Measurements from ENCODE around the gene ESPL1. TPM values are rescaled to one million over a fixed set of nuclear protein-coding genes. Genes with fewer than 3 reads are reported as not detected.

ESPL1 gene
- total and polyA plus RNA-seq, 2 of the 13 experiments (the other 11 are each of a cell fraction or from before 2014, with no cell fraction given) = 5.8 to 11.5 TPM

DNA sequence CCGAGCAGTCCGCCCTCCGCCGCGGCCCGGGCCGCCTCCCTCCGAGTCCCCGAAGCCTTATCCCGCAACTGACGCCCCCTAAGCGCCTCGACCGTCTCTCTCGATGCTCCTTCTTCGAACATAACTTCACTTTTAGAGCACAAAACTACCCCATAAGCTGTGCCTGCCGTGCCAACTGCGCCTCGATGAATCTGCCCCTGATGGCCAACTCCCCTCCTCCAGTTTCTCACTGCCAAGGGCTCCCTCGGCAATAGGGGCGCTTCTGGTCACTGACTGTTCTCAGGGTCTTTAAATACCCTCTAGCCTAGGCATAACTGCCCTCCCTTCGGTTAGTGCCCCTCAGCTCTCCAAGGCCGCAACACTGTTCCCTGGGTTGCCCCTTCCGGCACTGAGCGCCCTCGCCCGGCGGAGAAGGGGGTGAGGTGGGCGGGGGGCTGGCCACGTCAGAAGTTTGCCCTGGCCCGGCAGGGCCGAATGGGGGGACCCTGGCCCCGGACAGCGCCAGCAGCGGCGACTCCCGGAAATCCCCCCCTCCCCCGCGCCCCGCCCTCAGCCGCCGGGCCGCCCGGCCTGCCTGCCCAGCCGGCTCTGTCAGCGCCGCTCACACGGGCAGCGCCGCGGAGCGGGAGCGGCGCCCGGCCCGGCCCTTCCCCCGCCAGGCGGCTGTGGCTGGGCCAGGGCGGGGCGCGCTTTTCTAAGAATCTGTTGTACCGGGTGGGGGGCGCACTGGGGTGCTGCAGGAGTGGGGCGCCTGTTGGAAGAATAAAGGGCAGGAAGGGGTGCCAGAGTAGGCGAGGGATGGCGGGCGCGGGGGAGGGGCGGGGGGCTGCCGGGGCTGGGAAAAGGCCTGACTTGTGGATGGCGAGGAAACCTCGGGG is 46.7 kb upstream of the ESPL1 start (continued):
- TF ChIP-seq, protein P1, sequence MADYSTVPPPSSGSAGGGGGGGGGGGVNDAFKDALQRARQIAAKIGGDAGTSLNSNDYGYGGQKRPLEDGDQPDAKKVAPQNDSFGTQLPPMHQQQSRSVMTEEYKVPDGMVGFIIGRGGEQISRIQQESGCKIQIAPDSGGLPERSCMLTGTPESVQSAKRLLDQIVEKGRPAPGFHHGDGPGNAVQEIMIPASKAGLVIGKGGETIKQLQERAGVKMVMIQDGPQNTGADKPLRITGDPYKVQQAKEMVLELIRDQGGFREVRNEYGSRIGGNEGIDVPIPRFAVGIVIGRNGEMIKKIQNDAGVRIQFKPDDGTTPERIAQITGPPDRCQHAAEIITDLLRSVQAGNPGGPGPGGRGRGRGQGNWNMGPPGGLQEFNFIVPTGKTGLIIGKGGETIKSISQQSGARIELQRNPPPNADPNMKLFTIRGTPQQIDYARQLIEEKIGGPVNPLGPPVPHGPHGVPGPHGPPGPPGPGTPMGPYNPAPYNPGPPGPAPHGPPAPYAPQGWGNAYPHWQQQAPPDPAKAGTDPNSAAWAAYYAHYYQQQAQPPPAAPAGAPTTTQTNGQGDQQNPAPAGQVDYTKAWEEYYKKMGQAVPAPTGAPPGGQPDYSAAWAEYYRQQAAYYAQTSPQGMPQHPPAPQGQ (CRISPR knock-in tag; IDR thresholded peaks at IDR 0.05; ENCODE audit: borderline replicate concordance) = no peak
- TF ChIP-seq GATAD2A (CRISPR knock-in tag; IDR thresholded peaks at IDR 0.05) (peak; percentile 51), KDM6A (CRISPR knock-in tag; IDR thresholded peaks at IDR 0.05; ENCODE audit: low read depth) (no peak), SOX5 (CRISPR knock-in tag; IDR thresholded peaks at IDR 0.05; ENCODE audit: borderline replicate concordance) (no peak), POLR2G (IDR thresholded peaks at IDR 0.05; ENCODE audit: low read depth, low read length) (peak; percentile 70), ZNF383 (CRISPR knock-in tag; IDR thresholded peaks at IDR 0.05; ENCODE audit: borderline replicate concordance) (no peak), SOX6 (IDR thresholded peaks at IDR 0.05) (no peak), SOX6 (CRISPR knock-in tag; IDR thresholded peaks at IDR 0.05) (peak; percentile 34), ZNF619 (CRISPR knock-in tag; IDR thresholded peaks at IDR 0.05) (no peak; the same call in 1 of the 2 replicates), MYC (CRISPR knock-in tag; IDR thresholded peaks at IDR 0.05; ENCODE audit: borderline replicate concordance) (peak; percentile 11; the same call in 1 of the 2 replicates), RNF2 (conservative IDR thresholded peaks at IDR 0.05; ENCODE audit: low read depth) (no peak; the same call in 1 of the 2 replicates), YY1 (IDR thresholded peaks at IDR 0.05; ENCODE audit: insufficient read depth, insufficient replicate concordance, low read depth, low read length) (peak; percentile 55), ZNF333 (CRISPR knock-in tag; IDR thresholded peaks at IDR 0.05; ENCODE audit: borderline replicate concordance) (no peak), ZFAT (CRISPR knock-in tag; conservative IDR thresholded peaks at IDR 0.05) (no peak), ZNF883 (CRISPR knock-in tag; IDR thresholded peaks at IDR 0.05; ENCODE audit: not compliant biosample characterization) (no peak), HMG20B (CRISPR knock-in tag; conservative IDR thresholded peaks at IDR 0.05) (no peak), ZNF143 (CRISPR knock-in tag; IDR thresholded peaks at IDR 0.05) (0 out of 2 replicates have a peak, but pooled peaks have one; percentile 6), ONECUT2 (CRISPR knock-in tag; IDR thresholded peaks at IDR 0.05) (no peak)
- TF ChIP-seq, protein P2, sequence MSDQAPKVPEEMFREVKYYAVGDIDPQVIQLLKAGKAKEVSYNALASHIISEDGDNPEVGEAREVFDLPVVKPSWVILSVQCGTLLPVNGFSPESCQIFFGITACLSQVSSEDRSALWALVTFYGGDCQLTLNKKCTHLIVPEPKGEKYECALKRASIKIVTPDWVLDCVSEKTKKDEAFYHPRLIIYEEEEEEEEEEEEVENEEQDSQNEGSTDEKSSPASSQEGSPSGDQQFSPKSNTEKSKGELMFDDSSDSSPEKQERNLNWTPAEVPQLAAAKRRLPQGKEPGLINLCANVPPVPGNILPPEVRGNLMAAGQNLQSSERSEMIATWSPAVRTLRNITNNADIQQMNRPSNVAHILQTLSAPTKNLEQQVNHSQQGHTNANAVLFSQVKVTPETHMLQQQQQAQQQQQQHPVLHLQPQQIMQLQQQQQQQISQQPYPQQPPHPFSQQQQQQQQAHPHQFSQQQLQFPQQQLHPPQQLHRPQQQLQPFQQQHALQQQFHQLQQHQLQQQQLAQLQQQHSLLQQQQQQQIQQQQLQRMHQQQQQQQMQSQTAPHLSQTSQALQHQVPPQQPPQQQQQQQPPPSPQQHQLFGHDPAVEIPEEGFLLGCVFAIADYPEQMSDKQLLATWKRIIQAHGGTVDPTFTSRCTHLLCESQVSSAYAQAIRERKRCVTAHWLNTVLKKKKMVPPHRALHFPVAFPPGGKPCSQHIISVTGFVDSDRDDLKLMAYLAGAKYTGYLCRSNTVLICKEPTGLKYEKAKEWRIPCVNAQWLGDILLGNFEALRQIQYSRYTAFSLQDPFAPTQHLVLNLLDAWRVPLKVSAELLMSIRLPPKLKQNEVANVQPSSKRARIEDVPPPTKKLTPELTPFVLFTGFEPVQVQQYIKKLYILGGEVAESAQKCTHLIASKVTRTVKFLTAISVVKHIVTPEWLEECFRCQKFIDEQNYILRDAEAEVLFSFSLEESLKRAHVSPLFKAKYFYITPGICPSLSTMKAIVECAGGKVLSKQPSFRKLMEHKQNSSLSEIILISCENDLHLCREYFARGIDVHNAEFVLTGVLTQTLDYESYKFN (CRISPR knock-in tag; conservative IDR thresholded peaks at IDR 0.05) = peak; percentile 40
- TF ChIP-seq, protein P3, sequence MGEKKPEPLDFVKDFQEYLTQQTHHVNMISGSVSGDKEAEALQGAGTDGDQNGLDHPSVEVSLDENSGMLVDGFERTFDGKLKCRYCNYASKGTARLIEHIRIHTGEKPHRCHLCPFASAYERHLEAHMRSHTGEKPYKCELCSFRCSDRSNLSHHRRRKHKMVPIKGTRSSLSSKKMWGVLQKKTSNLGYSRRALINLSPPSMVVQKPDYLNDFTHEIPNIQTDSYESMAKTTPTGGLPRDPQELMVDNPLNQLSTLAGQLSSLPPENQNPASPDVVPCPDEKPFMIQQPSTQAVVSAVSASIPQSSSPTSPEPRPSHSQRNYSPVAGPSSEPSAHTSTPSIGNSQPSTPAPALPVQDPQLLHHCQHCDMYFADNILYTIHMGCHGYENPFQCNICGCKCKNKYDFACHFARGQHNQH (CRISPR knock-in tag; IDR thresholded peaks at IDR 0.05) = 0 out of 2 replicates have a peak, but pooled peaks have one; percentile 6
- TF ChIP-seq, protein P4, sequence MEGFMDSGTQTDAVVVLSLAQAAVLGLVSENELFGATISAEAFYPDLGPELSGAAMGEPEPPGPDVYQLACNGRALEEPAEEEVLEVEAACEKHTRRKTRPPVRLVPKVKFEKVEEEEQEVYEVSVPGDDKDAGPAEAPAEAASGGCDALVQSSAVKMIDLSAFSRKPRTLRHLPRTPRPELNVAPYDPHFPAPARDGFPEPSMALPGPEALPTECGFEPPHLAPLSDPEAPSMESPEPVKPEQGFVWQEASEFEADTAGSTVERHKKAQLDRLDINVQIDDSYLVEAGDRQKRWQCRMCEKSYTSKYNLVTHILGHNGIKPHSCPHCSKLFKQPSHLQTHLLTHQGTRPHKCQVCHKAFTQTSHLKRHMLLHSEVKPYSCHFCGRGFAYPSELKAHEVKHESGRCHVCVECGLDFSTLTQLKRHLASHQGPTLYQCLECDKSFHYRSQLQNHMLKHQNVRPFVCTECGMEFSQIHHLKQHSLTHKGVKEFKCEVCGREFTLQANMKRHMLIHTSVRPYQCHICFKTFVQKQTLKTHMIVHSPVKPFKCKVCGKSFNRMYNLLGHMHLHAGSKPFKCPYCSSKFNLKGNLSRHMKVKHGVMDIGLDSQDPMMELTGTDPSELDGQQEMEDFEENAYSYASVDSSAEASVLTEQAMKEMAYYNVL (CRISPR knock-in tag; IDR thresholded peaks at IDR 0.05; ENCODE audit: borderline replicate concordance) = no peak

Data from HepG2 (cell line).